SK-N-SH (cell line): ENCODE data around the gene SALL3. TPM values are rescaled to one million over a fixed set of nuclear protein-coding genes. Genes with fewer than 3 reads are reported as not detected.

Source experiments
- CTCF ChIA-PET: fragments of 300-600, 350-600 bp; formaldehyde crosslinking; extraction: SDS; loops from one replicate; lab custom pipeline; 2021; lab: Yijun Ruan, JAX
- POLR2A ChIA-PET: fragments of 350-600 bp; sonication (Branson Sonifier 250); formaldehyde crosslinking; extraction: SDS; loops from one replicate; lab custom pipeline; 2020; ENCODE audit warnings: antibody characterized with exemption, inconsistent platforms; lab: Yijun Ruan, JAX
- DNase-seq: peaks from one replicate; pipeline ENCODE4 v3.0.0; 2012
- H2AFZ ChIP-seq: fragments of 200-600 bp; sonication (generic); 2 replicates; pipeline ENCODE4 v1.8.1; 2016; ENCODE audit warnings: antibody characterized with exemption, mild to moderate bottlenecking, low read depth
- H3F3A ChIP-seq: fragments of 200-600 bp; sonication (generic); replicated peaks from 2 replicates; pipeline ENCODE3; 2016; ENCODE audit warnings: antibody characterized with exemption, mild to moderate bottlenecking; ENCODE audit not compliant: insufficient read depth
- H3K27ac ChIP-seq, 2 experiments: fragments of 200-500 bp in 1 of 2; fragments of 200-600 bp in 1 of 2; sonication (Bioruptor generic) in 1 of 2; sonication (generic), shearing (Covaris generic) in 1 of 2; 2 replicates each; pipeline versions ENCODE4 v1.5.1 to v1.6.1; 2014 to 2016; ENCODE audit warnings: low read depth in 2 of 2, inconsistent platforms in 1 of 2, low read length in 1 of 2, mild to moderate bottlenecking in 1 of 2, mixed read lengths in 1 of 2
- H3K27me3 ChIP-seq: fragments of 200-600 bp; sonication (generic), shearing (Covaris generic); 2 replicates; pipeline ENCODE4 v1.6.1; 2016; ENCODE audit warnings: mixed run types; ENCODE audit not compliant: insufficient read depth
- H3K36me3 ChIP-seq, 2 experiments: fragments of 200-500 bp in 1 of 2; fragments of 200-600 bp in 1 of 2; sonication (Bioruptor generic) in 1 of 2; sonication (generic) in 1 of 2; replicated peaks in 1 of 2; 2 replicates each; pipeline versions ENCODE3 to v1.5.1; 2014 to 2016; ENCODE audit warnings: low read length in 1 of 2, mild to moderate bottlenecking in 1 of 2; ENCODE audit not compliant: insufficient read depth in 2 of 2, control insufficient read depth in 1 of 2
- H3K4me1 ChIP-seq, 2 experiments: fragments of 200-500 bp in 1 of 2; fragments of 200-600 bp in 1 of 2; sonication (Bioruptor generic) in 1 of 2; sonication (generic), shearing (Covaris generic) in 1 of 2; 2 replicates each; pipeline versions ENCODE4 v1.5.1 to v1.6.1; 2014 to 2016; ENCODE audit warnings: low read depth in 1 of 2, low read length in 1 of 2, mixed run types in 1 of 2; ENCODE audit not compliant: insufficient read depth in 2 of 2, control insufficient read depth in 1 of 2
- H3K4me2 ChIP-seq: fragments of 200-600 bp; sonication (generic), shearing (Covaris generic); 2 replicates; pipeline ENCODE4 v1.6.1; 2017; ENCODE audit warnings: mixed run types
- H3K4me3 ChIP-seq, 2 experiments: fragments of 200-500 bp in 1 of 2; fragments of 200-600 bp in 1 of 2; sonication (Bioruptor generic) in 1 of 2; sonication (generic), shearing (Covaris generic) in 1 of 2; 2 replicates each; pipeline versions ENCODE4 v1.5.1 to v1.8.1; 2014 to 2016; ENCODE audit warnings: low read depth in 2 of 2, inconsistent platforms in 1 of 2, low read length in 1 of 2, mild to moderate bottlenecking in 1 of 2, mixed read lengths in 1 of 2, moderate library complexity in 1 of 2
- H3K79me2 ChIP-seq: fragments of 200-600 bp; sonication (generic); 2 replicates; pipeline ENCODE4 v1.8.1; 2017; ENCODE audit warnings: mild to moderate bottlenecking; ENCODE audit not compliant: insufficient read depth
- H3K9ac ChIP-seq: fragments of 200-600 bp; sonication (generic); 2 replicates; pipeline ENCODE4 v1.6.1; 2017; ENCODE audit warnings: mixed run types
- H3K9me2 ChIP-seq: fragments of 200-600 bp; sonication (generic); 2 replicates; pipeline ENCODE4 v1.6.1; 2017; ENCODE audit warnings: mixed run types
- H3K9me3 ChIP-seq: fragments of 200-600 bp; sonication (generic); 2 replicates; pipeline ENCODE4 v1.6.1; 2017; ENCODE audit warnings: mixed run types, mild to moderate bottlenecking, moderate library complexity
- H4K20me1 ChIP-seq: fragments of 200-600 bp; sonication (generic); 2 replicates; pipeline ENCODE4 v1.6.1; 2017; ENCODE audit warnings: mild to moderate bottlenecking, mixed run types; ENCODE audit not compliant: insufficient read depth
- ELF1 ChIP-seq: IDR thresholded peaks from 2 replicates; pipeline ENCODE4 v1.4.0; 2012
- EP300 ChIP-seq, 2 experiments: IDR thresholded peaks; 2 replicates each; pipeline versions ENCODE4 v1.4.0 to v1.6.1; 2012; ENCODE audit warnings: borderline replicate concordance in 1 of 2, low read depth in 1 of 2, low read length in 1 of 2
- FOSL2 ChIP-seq: IDR thresholded peaks from 2 replicates; pipeline ENCODE4 v1.4.0; 2012; ENCODE audit warnings: low read depth, mild to moderate bottlenecking, moderate library complexity, borderline replicate concordance
- NRF1 ChIP-seq: IDR thresholded peaks from 2 replicates; pipeline ENCODE4 v1.6.1; 2012; ENCODE audit warnings: low read depth, mild to moderate bottlenecking, low read length
- TCF12 ChIP-seq: IDR thresholded peaks from 2 replicates; pipeline ENCODE4 v1.4.0; 2012
- TEAD4 ChIP-seq: IDR thresholded peaks from 2 replicates; pipeline ENCODE4 v1.4.0; 2012; ENCODE audit warnings: mild to moderate bottlenecking, borderline replicate concordance; ENCODE audit not compliant: insufficient read depth
- USF2 ChIP-seq: fragments of 150-350 bp; IDR thresholded peaks from 2 replicates; pipeline ENCODE4 v1.6.1; 2017; ENCODE audit warnings: antibody characterized with exemption, low read length, low read depth, borderline replicate concordance
- WGBS: methylation state at CpG from one replicate; pipeline ENCODE4 v1.1.6; 2017; ENCODE audit warnings: low lambda C conversion rate; 5-methylcytosine and 5-hydroxymethylcytosine counted together
- polyA plus RNA-seq, 3 experiments: library from polyadenylated mRNA; depleted of rRNA; stranded (reverse); fragments of >200 nt; gene quantifications; 2 replicates each; pipeline ENCODE4 v1.2.3, GENCODE V29; 2012
- TF ChIP-seq, protein P1 (sequence below): IDR thresholded peaks from 2 replicates; pipeline ENCODE4 v1.4.0; 2012; ENCODE audit warnings: low read depth
- TF ChIP-seq, protein P2 (sequence below): IDR thresholded peaks from 2 replicates; pipeline ENCODE4 v1.6.1; 2012; ENCODE audit warnings: mild to moderate bottlenecking, low read depth, low read length, moderate library complexity
- TF ChIP-seq, protein P3 (sequence below): IDR thresholded peaks from 2 replicates; pipeline ENCODE4; 2012

The SALL3 gene
- polyA plus RNA-seq, 1 of the 3 experiments (the other 2 are of a cell fraction) = not detected

GRCh38 chr18:78996741-78997490, 17.3 kb downstream of the SALL3 start:
- Histone ChIP-seq H3K36me3 (no peaks in the 10 kb centered on the region), H3K27ac (no peak overlapping the region), H3K79me2 (no peaks in the 10 kb centered on the region), H3F3A (no peaks in the 10 kb centered on the region), H3K9me2 (no peaks in the 10 kb centered on the region), H3K9me3 (no peaks in the 10 kb centered on the region), H3K4me2 (no peak overlapping the region), H4K20me1 (no peaks in the 10 kb centered on the region)
- TF ChIP-seq NRF1 (no peak), TEAD4 (no peak), FOSL2 (no peak), USF2 (no peak), EP300 (IDR thresholded peaks at IDR 0.05; ENCODE audit: borderline replicate concordance in 1 of 2, low read depth in 1 of 2, low read length in 1 of 2) (no peak), ELF1 (no peak), TCF12 (no peak)
- TF ChIP-seq, protein P1, sequence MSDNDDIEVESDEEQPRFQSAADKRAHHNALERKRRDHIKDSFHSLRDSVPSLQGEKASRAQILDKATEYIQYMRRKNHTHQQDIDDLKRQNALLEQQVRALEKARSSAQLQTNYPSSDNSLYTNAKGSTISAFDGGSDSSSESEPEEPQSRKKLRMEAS = no peak
- TF ChIP-seq, protein P2, sequence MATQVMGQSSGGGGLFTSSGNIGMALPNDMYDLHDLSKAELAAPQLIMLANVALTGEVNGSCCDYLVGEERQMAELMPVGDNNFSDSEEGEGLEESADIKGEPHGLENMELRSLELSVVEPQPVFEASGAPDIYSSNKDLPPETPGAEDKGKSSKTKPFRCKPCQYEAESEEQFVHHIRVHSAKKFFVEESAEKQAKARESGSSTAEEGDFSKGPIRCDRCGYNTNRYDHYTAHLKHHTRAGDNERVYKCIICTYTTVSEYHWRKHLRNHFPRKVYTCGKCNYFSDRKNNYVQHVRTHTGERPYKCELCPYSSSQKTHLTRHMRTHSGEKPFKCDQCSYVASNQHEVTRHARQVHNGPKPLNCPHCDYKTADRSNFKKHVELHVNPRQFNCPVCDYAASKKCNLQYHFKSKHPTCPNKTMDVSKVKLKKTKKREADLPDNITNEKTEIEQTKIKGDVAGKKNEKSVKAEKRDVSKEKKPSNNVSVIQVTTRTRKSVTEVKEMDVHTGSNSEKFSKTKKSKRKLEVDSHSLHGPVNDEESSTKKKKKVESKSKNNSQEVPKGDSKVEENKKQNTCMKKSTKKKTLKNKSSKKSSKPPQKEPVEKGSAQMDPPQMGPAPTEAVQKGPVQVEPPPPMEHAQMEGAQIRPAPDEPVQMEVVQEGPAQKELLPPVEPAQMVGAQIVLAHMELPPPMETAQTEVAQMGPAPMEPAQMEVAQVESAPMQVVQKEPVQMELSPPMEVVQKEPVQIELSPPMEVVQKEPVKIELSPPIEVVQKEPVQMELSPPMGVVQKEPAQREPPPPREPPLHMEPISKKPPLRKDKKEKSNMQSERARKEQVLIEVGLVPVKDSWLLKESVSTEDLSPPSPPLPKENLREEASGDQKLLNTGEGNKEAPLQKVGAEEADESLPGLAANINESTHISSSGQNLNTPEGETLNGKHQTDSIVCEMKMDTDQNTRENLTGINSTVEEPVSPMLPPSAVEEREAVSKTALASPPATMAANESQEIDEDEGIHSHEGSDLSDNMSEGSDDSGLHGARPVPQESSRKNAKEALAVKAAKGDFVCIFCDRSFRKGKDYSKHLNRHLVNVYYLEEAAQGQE = no peak
- TF ChIP-seq, protein P3, sequence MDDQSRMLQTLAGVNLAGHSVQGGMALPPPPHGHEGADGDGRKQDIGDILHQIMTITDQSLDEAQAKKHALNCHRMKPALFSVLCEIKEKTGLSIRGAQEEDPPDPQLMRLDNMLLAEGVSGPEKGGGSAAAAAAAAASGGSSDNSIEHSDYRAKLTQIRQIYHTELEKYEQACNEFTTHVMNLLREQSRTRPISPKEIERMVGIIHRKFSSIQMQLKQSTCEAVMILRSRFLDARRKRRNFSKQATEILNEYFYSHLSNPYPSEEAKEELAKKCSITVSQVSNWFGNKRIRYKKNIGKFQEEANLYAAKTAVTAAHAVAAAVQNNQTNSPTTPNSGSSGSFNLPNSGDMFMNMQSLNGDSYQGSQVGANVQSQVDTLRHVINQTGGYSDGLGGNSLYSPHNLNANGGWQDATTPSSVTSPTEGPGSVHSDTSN = no peak
- TF ChIP-seq, all 33 proteins: peak for 0
- 33% methylated on average over 32 of the region's 44 CpGs for WGBS
- H3K27me3 ChIP-seq = peaks cover 61% of the 10 kb centered on the region
- no peaks in the 10 kb centered on the region for H3K4me1 ChIP-seq
- no peak overlapping the region for H3K9ac ChIP-seq
- DNase-seq = no peak
- H2AFZ ChIP-seq = no peak overlapping the region
- CTCF ChIA-PET = interaction anchor here (2.0 kb wide), 1 partner anchor 10 kb away, joined by 11 read pairs; no protein-coding TSS in a partner anchor
- no peak overlapping the region for H3K4me3 ChIP-seq
- POLR2A ChIA-PET = no interaction called here
